ENCODE data around the gene ABCG4.
"Not testable (repeated sequence)": the region's sequence is repeated elsewhere in the genome, so short reads cannot be mapped to it uniquely, and the experiment has no call there.

Gene ABCG4

DNA sequence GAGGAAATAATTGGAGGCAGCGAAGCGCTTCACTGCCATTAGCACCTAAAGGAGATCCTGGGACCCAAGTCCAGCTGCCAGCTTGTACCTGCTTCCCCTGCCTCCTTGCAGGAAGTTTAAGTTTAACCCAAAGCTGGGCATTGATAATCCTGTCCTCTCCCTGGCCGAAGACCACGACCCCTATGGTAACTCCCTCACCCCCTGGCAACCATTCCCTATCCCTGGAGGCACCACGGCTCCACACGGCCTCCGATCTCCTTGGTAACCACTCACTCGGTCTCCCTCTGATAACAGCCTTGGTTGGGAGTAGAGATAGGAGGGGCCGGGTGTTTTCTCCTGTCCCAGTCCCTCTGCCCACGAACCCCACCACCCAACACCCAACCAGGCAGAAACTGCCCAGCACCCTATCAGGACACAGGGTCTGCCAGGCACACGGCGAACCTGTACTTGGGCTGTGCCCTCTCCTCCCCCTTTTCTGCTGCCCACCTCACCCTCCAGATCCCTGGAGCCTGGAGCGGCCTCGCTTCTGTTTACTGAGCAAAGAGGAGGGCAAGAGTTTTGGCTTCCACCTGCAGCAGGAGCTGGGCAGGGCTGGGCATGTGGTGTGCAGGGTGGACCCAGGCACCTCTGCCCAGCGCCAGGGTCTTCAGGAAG is 37.3 kb downstream of the ABCG4 start:
- DNase-seq = no peak

DNA sequence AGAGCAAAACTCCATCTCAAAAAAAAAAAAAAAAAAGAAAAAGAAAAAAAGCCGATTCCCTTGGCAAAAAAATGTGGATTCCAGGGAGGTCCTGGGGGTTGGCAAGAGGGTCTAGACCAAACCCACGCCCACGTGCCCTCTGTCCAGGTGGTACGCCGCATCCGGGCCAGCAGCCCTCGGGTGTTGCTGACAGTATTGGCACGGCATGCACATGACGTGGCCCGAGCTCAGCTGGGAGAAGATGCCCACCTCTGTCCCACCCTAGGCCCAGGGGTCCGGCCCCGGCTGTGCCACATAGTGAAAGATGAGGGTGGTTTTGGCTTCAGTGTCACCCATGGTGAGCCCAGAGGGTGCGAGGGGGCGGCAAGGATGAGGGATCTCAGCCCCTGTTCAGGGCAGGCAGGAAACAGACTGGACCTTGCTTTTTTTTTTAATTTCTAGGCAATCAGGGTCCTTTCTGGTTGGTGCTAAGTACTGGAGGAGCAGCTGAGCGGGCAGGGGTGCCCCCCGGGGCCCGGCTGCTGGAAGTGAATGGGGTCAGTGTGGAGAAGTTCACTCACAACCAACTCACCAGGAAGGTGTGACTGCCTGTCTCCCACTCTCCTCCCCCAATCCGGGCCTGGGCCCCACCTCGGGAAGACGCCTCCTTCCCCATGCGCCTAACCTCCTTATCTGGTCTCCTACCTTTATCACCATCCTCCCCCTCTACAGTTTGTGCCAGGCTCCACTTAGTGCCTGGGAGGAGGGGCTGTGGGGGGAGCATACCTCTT is 38.5 kb downstream of the ABCG4 start:
- DNase-seq = no peak

DNA sequence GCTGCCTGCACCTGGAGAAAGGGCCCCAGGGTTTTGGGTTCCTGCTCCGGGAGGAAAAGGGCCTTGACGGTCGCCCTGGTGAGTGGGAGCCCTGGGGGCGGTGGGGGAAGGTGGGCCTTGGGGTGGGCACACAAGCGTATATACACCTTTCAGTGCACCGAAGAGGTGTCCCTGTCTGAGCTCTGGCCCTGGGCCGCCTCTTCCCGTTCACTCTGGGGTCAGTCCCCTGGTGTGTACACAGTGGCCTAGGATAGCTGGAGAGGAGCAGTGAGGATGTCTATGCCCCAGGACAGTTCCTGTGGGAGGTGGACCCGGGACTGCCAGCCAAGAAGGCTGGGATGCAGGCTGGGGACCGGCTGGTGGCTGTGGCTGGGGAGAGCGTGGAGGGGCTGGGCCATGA is 39.2 kb downstream of the ABCG4 start:
- DNase-seq = no peak

DNA sequence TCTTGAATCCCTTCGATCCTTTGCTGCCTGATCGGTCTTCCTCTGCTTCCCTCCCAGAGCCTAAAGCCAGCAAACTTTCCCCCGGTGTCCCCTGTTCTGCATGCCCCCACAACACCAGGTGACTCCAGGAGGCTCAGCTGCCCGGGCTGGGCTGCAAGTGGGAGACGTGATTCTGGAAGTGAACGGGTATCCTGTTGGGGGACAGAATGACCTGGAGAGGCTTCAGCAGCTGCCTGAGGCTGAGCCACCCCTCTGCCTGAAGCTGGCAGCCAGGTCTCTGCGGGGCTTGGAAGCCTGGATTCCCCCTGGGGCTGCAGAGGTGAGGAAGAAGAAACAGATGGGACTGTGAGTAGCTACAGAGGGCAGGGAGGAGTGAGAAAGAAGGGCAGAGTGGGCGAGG is 40.0 kb downstream of the ABCG4 start:
- DNase-seq = no peak

DNA sequence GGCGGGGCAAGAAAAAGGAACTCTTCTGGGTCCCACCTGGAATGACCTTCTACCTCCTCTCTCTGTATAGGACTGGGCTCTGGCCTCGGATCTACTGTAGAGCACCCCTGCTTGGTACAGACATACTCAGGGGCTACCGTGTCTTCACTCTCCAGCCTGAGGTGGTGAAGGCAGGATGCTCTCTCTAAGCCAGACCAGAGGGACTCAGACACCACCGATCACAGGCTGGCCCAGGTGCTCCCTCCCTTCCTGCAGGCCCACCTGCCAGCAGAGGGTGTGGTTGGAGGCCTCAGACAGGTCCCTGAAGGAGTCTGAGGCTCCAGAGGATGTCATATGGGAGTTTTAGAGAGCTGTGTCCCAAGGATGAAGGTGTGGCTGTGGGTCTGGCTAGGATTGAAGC is 40.5 kb downstream of the ABCG4 start:
- DNase-seq = no peak

DNA sequence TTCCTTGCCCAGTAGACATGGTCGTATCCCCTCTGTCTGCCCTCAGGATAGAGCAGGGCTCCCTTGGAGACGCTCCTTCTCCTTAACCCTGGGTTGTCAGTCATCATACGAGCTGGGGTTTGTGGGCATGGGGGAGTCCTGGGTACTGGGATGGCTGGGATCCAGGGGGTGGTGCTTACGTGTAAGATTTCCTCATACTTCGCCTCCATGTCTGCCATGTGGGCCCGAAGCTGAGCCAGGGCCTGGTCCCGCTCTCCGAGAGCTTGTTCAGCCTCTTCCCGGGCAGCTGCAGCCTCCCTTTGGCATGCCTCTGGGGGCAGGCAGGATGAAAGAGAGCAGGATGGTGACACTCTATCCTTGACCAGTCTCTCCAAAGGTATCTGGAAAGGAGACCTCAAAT is 41.7 kb downstream of the ABCG4 start:
- DNase-seq = no peak

DNA sequence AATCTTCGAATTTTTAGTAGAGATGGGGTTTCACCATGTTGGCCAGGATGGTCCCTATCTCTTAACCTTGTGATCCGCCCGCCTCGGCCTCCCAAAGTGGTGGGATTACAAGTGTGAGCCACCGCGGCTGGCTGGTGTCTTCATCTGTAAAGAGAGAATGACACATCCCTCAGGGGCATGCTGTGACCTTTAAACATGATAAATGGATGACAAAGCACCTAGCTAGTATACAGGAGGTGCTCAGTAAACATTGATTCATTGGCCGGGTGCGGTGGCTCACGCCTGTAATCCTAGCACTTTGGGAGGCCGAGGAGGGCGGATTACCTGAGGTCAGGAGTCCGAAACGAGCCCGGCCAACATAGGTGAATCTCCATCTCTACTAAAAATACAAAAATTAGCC is 42.4 kb downstream of the ABCG4 start:
- DNase-seq = not testable (repeated sequence)

DNA sequence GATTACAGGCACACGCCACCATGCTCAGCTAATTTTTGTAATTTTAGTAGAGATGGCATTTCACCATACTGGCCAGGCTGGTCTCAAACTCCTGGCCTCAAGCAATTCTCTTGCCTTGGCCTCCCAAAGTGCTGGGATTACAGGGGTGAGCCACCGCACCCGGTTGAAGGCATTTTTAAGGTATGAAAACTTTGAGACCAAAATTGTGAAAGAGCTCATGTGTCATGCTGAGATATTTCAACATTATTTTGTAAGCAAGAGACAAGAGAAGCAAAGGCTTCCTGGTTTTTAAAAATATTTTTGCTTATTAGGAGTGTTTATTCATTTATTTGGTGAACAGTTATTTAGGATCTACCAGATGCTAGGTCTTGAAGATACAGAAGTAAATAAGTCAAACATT is 43.3 kb downstream of the ABCG4 start:
- no peak for DNase-seq

DNA sequence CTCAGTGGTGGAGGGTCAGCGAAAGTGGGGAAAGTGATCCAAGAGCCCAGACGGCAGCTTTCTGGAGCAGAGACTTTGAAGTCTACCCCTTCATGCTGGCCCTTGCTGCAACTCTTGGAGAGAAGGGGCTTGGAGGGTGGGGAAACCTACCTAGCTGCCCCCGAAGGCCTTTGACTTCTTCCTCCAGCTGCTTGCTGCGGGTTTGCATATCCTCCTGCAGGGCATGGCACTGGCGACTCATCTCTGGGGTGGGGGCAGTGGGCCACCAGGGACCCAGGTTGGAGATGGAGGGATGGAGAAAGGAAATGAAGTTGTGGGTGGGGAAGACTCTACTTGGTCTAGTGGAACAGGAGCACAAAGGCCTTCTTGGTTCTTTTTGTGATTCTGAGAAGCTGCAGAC is 44.1 kb downstream of the ABCG4 start:
- no peak for DNase-seq

DNA sequence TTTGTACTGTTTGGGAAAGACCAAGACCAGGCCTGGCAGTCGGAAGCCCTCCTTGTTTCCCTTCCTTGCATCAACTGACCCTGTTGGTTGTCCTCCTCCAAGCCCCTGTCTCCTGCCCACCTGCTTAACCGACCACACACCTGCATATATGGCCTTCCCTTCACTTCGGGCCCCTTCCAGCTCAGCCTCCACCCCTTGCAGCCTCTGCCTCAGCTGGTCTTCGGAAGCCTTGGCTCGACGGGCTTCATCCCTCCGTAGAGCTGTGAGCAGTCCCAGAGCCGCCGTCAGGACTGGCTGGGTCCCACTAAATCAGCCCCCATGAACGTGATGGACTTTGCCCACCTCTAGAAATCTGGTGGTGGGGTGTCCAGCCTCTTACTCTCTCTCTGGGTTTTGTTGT is 44.8 kb downstream of the ABCG4 start:
- no peak for DNase-seq

DNA sequence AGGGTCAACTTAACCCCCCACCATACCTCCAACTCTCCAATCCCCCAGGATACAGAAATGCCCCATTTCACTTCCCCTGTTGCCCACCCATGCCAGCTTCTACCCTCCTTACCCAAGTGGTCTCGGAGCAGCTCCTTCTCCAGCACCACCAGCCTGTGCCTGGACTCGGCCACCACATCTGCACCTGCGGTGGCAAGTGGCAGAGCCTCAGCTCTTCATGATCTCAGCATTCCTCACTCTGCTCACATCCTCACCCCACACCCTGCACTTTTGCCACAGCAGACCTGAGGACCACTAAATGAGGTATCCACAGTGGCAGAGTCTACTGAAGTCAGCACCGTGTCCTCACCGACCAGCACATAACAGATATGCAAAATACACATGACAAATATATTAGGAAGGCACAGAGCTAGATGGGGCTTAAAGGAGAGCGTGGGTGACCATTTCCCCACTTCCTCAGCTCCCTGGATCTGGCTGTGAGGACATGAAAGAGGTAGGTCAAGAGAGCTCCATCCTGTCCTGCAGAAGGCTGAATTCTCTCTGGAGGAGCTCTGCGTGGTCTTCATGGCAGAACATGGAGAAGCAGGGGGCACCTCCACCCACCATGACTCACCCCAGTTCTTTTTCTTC is 46.1 kb downstream of the ABCG4 start:
- no peak for DNase-seq

DNA sequence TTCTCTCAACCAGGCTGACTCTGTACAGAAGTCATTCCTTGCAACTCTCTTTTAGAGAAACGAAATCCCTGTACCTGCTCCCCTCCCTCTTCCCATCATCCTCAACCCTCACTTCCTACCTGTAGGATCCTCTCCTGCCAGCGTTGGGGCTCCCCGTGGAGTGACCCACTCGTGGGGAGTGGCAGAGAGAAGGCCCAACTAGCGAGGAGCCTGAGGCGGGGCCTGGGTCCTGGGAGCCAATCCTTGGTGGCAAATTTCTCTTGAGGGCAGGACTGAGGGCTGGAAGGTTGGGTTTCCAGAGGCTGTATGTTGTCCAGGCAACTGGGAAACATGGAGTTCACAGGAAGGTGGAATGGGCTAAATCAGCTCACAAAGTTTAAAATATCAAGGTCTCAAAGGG is 46.8 kb downstream of the ABCG4 start:
- DNase-seq = no peak

DNA sequence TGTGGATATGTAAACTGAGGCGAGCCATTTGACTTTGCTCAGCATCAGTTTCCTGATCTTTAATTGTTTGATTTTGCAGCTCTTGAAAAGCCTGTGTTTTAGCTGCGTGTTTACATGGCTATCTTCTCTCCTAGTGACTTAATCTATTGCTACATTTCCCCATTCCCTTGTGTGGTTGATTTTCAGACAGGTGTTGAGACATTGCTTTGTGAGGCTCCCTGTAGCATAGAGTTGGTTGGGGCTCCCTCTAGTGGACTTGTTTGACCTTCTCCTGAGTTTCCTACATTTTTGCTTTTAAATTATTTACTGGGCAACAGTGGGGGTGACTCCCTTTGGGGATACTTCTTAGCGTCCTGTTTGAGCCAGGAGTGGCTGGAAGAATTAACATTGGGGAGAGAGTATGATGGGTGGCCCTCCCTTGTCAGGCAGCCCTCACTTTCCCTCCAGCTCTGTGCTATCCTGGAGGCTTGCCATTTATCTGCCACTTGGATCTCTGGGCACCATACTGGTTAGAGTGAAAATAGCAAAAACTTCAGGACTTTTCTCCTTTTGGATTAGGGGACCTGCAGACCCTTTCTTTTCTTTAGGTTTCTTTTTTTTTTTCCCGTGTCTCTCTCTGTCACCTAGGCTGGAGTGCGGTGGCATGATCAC is 48.1 kb downstream of the ABCG4 start:
- DNase-seq = peak in 1 of 2 experiments; percentile 57

DNA sequence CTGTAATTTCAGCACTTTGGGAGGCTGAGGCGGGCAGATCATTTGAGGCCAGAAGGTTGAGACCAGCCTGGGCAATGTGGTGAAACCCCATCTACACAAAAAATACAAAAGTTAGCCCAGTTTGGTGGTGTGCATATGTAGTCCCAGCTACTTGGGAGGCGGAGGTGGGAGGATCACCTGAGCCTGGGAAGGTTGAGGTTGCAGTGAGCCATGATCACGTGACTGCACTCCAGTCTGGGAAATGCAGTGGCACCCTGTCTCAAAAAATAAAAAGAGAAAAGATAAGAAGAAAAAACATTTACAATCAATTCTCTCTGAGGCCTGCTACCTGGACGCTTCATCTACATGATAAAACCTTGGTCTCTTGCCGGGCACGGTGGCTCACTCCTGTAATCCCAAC is 50.1 kb downstream of the ABCG4 start:
- DNase-seq = no peak

DNA sequence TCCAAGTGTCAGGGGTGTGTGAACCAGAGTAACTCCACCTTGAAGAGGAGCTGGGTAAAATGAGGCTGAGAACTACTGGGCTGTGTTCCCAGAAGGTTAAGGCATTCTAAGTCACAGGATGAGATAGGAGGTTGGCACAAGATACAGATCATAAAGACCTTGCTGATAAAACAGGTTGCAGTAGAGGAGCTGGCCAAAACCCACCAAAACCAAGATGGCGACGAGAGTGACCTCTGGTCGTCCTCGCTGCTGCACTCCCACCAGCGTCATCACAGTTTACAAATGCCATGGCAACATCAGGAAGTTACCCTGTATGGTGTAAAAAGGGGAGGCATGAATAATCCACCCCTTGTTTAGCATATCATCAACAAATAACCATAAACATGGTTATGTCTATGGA is 52.4 kb downstream of the ABCG4 start:
- not testable (repeated sequence) for DNase-seq

DNA sequence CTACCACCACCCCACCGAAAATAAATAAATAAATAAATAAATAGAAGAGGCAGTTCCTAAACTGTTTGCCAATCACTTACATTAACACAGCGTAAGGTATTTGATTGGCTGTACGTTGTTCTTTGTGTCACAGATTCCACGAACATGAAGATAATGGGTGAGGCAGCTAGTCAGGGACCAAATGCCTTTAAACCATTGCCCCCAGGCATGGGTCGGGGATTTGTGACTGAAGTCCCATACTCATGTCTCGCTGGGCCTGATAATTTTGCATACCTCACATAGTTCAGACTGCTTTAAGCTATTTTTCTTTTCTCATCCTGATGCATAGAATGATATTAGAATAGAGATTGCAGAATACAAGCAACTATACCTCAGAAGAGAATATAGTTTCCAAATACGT is 53.7 kb downstream of the ABCG4 start:
- no peak for DNase-seq

DNA sequence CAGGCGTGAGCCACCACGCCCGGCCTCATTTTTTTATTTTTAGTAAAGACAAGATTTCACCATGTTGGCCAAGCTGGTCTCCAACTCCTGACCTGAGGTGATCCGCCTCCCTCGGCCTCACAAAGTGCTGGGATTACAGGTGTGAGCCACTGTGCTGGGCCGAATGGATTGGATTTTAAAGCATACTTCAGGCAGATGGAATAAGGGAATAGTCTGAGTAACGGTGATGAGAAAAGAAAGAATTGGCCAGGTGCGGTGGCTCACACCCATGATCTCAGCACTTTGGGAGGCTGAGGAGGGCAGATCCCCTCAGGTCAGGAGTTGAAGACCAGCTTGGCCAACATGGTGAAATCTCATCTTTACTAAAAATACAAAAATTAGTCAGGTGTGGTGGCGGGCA is 55.2 kb downstream of the ABCG4 start:
- no peak for DNase-seq

DNA sequence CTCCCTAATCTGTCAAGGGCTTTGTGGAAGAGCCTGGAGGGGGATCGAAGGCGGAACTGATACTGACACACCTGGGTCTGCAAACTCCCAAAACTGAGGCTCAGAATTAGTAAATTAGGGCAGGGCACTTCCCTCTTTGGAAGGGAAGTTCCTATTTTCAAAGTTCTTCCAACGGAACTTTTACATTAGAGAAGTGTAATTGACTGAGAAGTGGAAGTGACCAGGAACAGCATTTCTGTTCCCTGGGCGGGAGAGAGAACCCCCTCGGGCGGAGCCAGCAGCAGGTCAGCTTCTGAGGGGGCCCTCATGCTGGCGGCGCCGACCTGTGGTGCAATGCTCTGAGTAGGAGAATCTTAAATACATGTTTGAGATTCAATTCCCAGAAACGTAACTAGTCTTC is 56.2 kb downstream of the ABCG4 start:
- DNase-seq = no peak

DNA sequence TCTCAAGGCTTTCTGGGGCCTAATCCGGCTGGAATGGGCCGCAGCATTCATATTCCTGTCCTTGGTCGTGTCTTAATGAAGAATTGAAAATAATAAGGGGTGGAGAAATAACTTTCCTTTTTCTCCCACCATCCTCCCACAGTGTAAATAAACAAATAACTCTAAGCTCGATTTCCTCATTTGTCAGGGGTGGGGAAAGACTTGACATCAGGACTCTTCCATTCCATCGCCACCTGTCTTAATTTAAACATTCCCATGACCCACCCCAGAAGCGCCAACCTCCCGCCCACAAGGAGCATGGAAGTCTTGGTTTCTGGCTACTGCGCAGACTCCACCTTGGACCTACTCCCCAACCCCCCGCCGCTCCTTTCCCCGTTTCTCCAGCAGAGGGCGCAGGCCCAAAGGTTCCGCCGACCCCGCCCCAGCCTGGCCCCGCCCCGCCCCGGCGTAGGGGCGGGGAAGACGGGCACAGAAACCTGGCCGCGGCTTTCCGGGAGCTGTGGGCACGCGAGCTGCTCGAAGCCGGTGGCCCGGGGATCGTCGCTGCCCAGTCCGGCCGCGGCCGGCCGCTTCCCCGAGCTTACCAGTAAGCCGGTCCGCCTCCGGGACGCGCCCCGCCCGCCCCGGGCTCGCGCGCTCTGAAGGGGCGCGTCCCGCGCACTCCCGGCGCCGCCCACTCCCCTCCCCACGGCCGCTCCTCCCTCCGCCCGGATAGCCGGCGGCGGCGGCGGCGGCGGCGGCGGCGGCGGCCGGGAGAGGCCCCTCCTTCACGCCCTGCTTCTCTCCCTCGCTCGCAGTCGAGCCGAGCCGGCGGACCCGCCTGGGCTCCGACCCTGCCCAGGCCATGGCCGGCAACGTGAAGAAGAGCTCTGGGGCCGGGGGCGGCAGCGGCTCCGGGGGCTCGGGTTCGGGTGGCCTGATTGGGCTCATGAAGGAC is 57.0 kb downstream of the ABCG4 start, which contains the start of gene CBL:
TSS of gene CBL (plus strand) at position 766 of the 937 bp plus-strand sequence. CDS start at position 845, 79 bp downstream.
- DNase-seq = peak in 1 of 2 experiments; percentile 71

DNA sequence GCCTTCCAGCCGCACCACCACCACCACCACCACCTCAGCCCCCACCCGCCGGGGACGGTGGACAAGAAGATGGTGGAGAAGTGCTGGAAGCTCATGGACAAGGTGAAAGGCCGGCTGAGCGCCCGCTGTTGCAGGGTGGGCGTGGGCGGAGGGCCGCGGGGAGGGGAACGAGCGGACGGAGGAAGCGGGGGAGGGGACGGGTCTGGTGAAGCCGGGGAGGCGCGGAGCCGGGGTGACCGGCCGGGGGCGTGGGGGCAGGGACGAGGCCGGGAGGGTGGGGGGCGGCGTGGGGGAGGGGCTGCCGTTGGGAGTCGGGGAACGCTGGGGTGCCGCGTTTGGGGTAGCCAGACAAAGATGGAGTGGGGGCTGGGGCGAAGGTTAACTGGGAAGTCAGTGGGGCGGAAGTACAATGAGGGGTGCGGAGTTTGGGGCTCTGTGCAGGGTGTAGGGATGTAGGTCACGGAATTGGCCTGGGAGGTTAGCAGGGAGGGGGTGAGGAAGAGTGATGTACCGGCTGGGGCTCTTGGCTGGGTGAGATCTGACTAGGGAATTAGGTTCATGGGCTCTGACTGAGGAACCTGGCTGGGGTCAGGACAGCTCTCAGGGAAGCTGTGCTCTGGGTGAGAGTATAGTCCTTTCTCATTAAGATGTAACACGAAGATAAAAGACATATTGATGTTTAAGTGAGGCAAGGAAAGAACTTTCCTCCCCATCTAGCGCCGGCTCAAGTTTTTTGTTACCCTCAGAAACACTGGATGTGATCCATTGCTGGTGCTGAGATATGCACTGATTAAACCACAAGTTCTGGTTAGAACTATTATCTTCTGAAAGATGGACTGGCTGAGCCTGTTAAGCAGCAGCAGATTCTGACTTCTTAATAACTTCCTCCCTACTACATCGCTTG is 57.9 kb downstream of the ABCG4 start:
- no peak for DNase-seq

DNA sequence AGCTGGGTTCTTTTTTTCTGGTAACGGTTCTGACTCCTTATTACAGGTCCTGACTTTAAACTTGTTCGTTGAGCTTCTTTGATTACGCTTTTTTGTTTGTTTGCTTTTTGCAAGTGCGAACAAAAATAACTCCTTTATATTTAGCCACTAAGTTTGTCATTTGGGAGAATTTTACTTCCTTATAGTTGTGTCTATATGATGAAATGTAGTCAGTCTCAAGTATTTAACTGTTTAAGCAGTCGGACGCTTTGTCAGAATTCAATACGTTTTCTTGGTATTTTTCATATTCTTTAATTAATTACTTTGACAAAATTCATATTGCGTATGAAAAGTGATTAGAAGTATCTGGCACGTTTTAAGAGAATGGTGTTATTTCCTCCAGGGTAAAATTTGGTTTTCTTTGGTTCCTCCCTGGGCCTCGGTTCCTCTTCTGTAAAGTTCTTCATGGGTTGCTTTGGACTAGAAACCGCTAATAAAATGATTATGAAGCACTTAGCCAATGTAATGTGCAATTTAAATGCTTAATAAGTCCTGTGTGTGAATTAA is 58.6 kb downstream of the ABCG4 start:
- DNase-seq = no peak
